ENCODE data around the gene TTLL11.

Gene TTLL11

GRCh38 chr9:122051351-122052321 is 41.5 kb downstream of the TTLL11 start:
- Histone ChIP-seq H3K4me3 (ENCODE audit: severe bottlenecking) (no peak overlapping the region), H3K4me1 (ENCODE audit: insufficient read depth, poor library complexity, severe bottlenecking) (peaks cover 13% of the 10 kb centered on the region), H3K27ac (ENCODE audit: poor library complexity, severe bottlenecking) (peak overlapping the region; percentile 96), H3K27me3 (ENCODE audit: insufficient read depth, poor library complexity, severe bottlenecking) (no peaks in the 10 kb centered on the region), H3K36me3 (ENCODE audit: low read depth) (no peaks in the 10 kb centered on the region), H3K9me3 (ENCODE audit: severe bottlenecking) (no peaks in the 10 kb centered on the region)
- no peak for TF ChIP-seq CTCF (IDR thresholded peaks at IDR 0.05; ENCODE audit: poor library complexity, severe bottlenecking)
- ATAC-seq (ENCODE audit: low read depth) (no peak), DNase-seq (ENCODE audit: low spot score) (no peak)

GRCh38 chr9:122050167-122050566 is 42.9 kb downstream of the TTLL11 start:
- no peaks in the 10 kb centered on the region for H3K27me3 ChIP-seq (ENCODE audit: insufficient read depth, poor library complexity, severe bottlenecking)
- TF ChIP-seq CTCF (IDR thresholded peaks at IDR 0.05; ENCODE audit: poor library complexity, severe bottlenecking): no peak
- ATAC-seq (ENCODE audit: low read depth): no peak

GRCh38 chr9:122042056-122042455 is 51.1 kb downstream of the TTLL11 start:
- H3K4me1 ChIP-seq (ENCODE audit: insufficient read depth, poor library complexity, severe bottlenecking): no peaks in the 10 kb centered on the region
- no peaks in the 10 kb centered on the region for H3K27me3 ChIP-seq (ENCODE audit: insufficient read depth, poor library complexity, severe bottlenecking)
- no peak for DNase-seq (ENCODE audit: low spot score)
- ATAC-seq (ENCODE audit: low read depth): no peak
- H3K4me3 ChIP-seq (ENCODE audit: severe bottlenecking): no peak overlapping the region
- no peaks in the 10 kb centered on the region for H3K36me3 ChIP-seq (ENCODE audit: low read depth)
- H3K9me3 ChIP-seq (ENCODE audit: severe bottlenecking): no peaks in the 10 kb centered on the region
- no peak for TF ChIP-seq CTCF (IDR thresholded peaks at IDR 0.05; ENCODE audit: poor library complexity, severe bottlenecking)
- H3K27ac ChIP-seq (ENCODE audit: poor library complexity, severe bottlenecking): no peak overlapping the region

More at GRCh38 chr9:122050167-122050566, 42.9 kb downstream of the TTLL11 start:
- H3K4me1 ChIP-seq (ENCODE audit: insufficient read depth, poor library complexity, severe bottlenecking): peaks cover 13% of the 10 kb centered on the region
- no peak overlapping the region for H3K4me3 ChIP-seq (ENCODE audit: severe bottlenecking)
- no peaks in the 10 kb centered on the region for H3K9me3 ChIP-seq (ENCODE audit: severe bottlenecking)
- no peak overlapping the region for H3K27ac ChIP-seq (ENCODE audit: poor library complexity, severe bottlenecking)
- H3K36me3 ChIP-seq (ENCODE audit: low read depth): no peaks in the 10 kb centered on the region
- DNase-seq (ENCODE audit: low spot score): no peak

GRCh38 chr9:122040561-122041242 is 52.4 kb downstream of the TTLL11 start:
- H3K27ac ChIP-seq (ENCODE audit: poor library complexity, severe bottlenecking): no peak overlapping the region

More at GRCh38 chr9:122040561-122041242, 52.4 kb downstream of the TTLL11 start:
- Histone ChIP-seq H3K4me1 (ENCODE audit: insufficient read depth, poor library complexity, severe bottlenecking) (peaks cover 3% of the 10 kb centered on the region), H3K4me3 (ENCODE audit: severe bottlenecking) (no peak overlapping the region), H3K9me3 (ENCODE audit: severe bottlenecking) (no peaks in the 10 kb centered on the region), H3K36me3 (ENCODE audit: low read depth) (no peaks in the 10 kb centered on the region), H3K27me3 (ENCODE audit: insufficient read depth, poor library complexity, severe bottlenecking) (no peaks in the 10 kb centered on the region)
- no peak for DNase-seq (ENCODE audit: low spot score)
- TF ChIP-seq CTCF (IDR thresholded peaks at IDR 0.05; ENCODE audit: poor library complexity, severe bottlenecking): no peak
- ATAC-seq (ENCODE audit: low read depth): no peak

Data from RWPE2 (cell line).